Measurements from ENCODE around the gene NEU1. TPM values are rescaled to one million over a fixed set of nuclear protein-coding genes. Genes with fewer than 3 reads are reported as not detected.
"Not testable (repeated sequence)": the region's sequence is repeated elsewhere in the genome, so short reads cannot be mapped to it uniquely, and the experiment has no call there.

The NEU1 gene
- polyA plus RNA-seq, 1 donor (not counting 4 experiments of a cell fraction or from before 2014, with no cell fraction given), result 27.9 TPM

GRCh38 chr6:31842053-31842452 lies 20.6 kb downstream of the NEU1 start:
- Histone ChIP-seq H4K20me1 (ENCODE audit: control insufficient read depth, extremely low read depth, insufficient read depth, low read length) (peaks cover 27% of the 10 kb centered on the region), H3K9me1 (ENCODE audit: control insufficient read depth, extremely low read depth, insufficient read depth, low read length) (peaks cover 2% of the 10 kb centered on the region), H3K79me2 (ENCODE audit: control insufficient read depth, insufficient read depth, low read length) (peaks cover 21% of the 10 kb centered on the region), H3K9ac (ENCODE audit: control insufficient read depth, extremely low read depth, insufficient read depth, low read length) (no peak overlapping the region), H3K36me3 (ENCODE audit: control insufficient read depth in 2 of 2, extremely low read depth in 1 of 2, insufficient read depth in 2 of 2, low read length in 2 of 2) (peaks cover 23 to 25% of the 10 kb centered on the region in 2 experiments), H3K4me2 (ENCODE audit: control insufficient read depth, extremely low read depth, insufficient read depth, low read depth, low read length) (no peak overlapping the region), H3K4me3 (ENCODE audit: control insufficient read depth in 2 of 3, extremely low read depth in 1 of 3, insufficient read depth in 2 of 3, low read depth in 1 of 3, low read length in 3 of 3) (no peak overlapping the region), H3K27ac (ENCODE audit: control insufficient read depth, insufficient read depth, low read length) (no peak overlapping the region), H3K4me1 (ENCODE audit: control insufficient read depth, extremely low read depth, insufficient read depth, low read length) (peaks cover 14% of the 10 kb centered on the region), H3K27me3 (ENCODE audit: control insufficient read depth, extremely low read depth, insufficient read depth, low read length) (no peaks in the 10 kb centered on the region), H2AFZ (ENCODE audit: control insufficient read depth, low read length) (no peak overlapping the region), H3K9me3 (ENCODE audit: control insufficient read depth, low read depth, low read length) (no peaks in the 10 kb centered on the region)
- no peak for TF ChIP-seq CTCF (optimal IDR thresholded peaks at IDR 0.05 in 1 of 3, IDR thresholded peaks at IDR 0.05 in 1 of 3, conservative IDR thresholded peaks at IDR 0.05 in 1 of 3; ENCODE audit: extremely low read depth in 1 of 3, insufficient read depth in 2 of 3, low read length in 3 of 3)
- TF ChIP-seq EZH2 (IDR thresholded peaks at IDR 0.05; ENCODE audit: low read length), result no peak
- DNase-seq (ENCODE audit: low read depth, low spot score), result no peak
- dilution Hi-C loops (cut with MboI; ENCODE audit: extremely low pct_ligation_motif_present, low sequenced_read_pairs), result no loop called here
- FAIRE-seq, result no peak

- H3K4me3 ChIP-seq (ENCODE audit: control insufficient read depth in 2 of 3, extremely low read depth in 1 of 3, insufficient read depth in 2 of 3, low read depth in 1 of 3, low read length in 3 of 3); H3K9me3 ChIP-seq (ENCODE audit: control insufficient read depth, low read depth, low read length); H3K9me1 ChIP-seq (ENCODE audit: control insufficient read depth, extremely low read depth, insufficient read depth, low read length); H3K9ac ChIP-seq (ENCODE audit: control insufficient read depth, extremely low read depth, insufficient read depth, low read length); dilution Hi-C loops (cut with MboI; ENCODE audit: extremely low pct_ligation_motif_present, low sequenced_read_pairs); DNase-seq (ENCODE audit: low read depth, low spot score); H3K27me3 ChIP-seq (ENCODE audit: control insufficient read depth, extremely low read depth, insufficient read depth, low read length); FAIRE-seq; H3K4me2 ChIP-seq (ENCODE audit: control insufficient read depth, extremely low read depth, insufficient read depth, low read depth, low read length); H3K27ac ChIP-seq (ENCODE audit: control insufficient read depth, insufficient read depth, low read length); H2AFZ ChIP-seq (ENCODE audit: control insufficient read depth, low read length): not testable (repeated sequence)
- H3K36me3 ChIP-seq (ENCODE audit: control insufficient read depth in 2 of 2, extremely low read depth in 1 of 2, insufficient read depth in 2 of 2, low read length in 2 of 2), result peaks cover 23 to 37% of the 10 kb centered on the region in 2 experiments
- peaks cover 44% of the 10 kb centered on the region for H3K79me2 ChIP-seq (ENCODE audit: control insufficient read depth, insufficient read depth, low read length)
- peaks cover 15% of the 10 kb centered on the region for H3K4me1 ChIP-seq (ENCODE audit: control insufficient read depth, extremely low read depth, insufficient read depth, low read length)
- peaks cover 39% of the 10 kb centered on the region for H4K20me1 ChIP-seq (ENCODE audit: control insufficient read depth, extremely low read depth, insufficient read depth, low read length)
Measured at GRCh38 chr6:31839779-31840126, 22.9 kb downstream of the NEU1 start.

GRCh38 chr6:31838968-31839367 lies 23.7 kb downstream of the NEU1 start:
- TF ChIP-seq CTCF (optimal IDR thresholded peaks at IDR 0.05 in 1 of 3, IDR thresholded peaks at IDR 0.05 in 1 of 3, conservative IDR thresholded peaks at IDR 0.05 in 1 of 3; ENCODE audit: extremely low read depth in 1 of 3, insufficient read depth in 2 of 3, low read length in 3 of 3), result no peak
- TF ChIP-seq EZH2 (IDR thresholded peaks at IDR 0.05; ENCODE audit: low read length), result no peak
- DNase-seq (ENCODE audit: low read depth, low spot score), result no peak
- no peak overlapping the region for H2AFZ ChIP-seq (ENCODE audit: control insufficient read depth, low read length)
- FAIRE-seq, result no peak
- H3K9me3 ChIP-seq (ENCODE audit: control insufficient read depth, low read depth, low read length), result no peaks in the 10 kb centered on the region
- H3K36me3 ChIP-seq (ENCODE audit: control insufficient read depth in 2 of 2, extremely low read depth in 1 of 2, insufficient read depth in 2 of 2, low read length in 2 of 2), result peaks cover 23 to 37% of the 10 kb centered on the region in 2 experiments
- H3K4me2 ChIP-seq (ENCODE audit: control insufficient read depth, extremely low read depth, insufficient read depth, low read depth, low read length), result peak overlapping the region; percentile 27
- peaks cover 2% of the 10 kb centered on the region for H3K9me1 ChIP-seq (ENCODE audit: control insufficient read depth, extremely low read depth, insufficient read depth, low read length)
- H3K4me3 ChIP-seq (ENCODE audit: control insufficient read depth in 2 of 3, extremely low read depth in 1 of 3, insufficient read depth in 2 of 3, low read depth in 1 of 3, low read length in 3 of 3), result peak overlapping the region in 1 of 3 experiments; percentile 34
- H3K9ac ChIP-seq (ENCODE audit: control insufficient read depth, extremely low read depth, insufficient read depth, low read length), result no peak overlapping the region
- peaks cover 15% of the 10 kb centered on the region for H3K4me1 ChIP-seq (ENCODE audit: control insufficient read depth, extremely low read depth, insufficient read depth, low read length)
- dilution Hi-C loops (cut with MboI; ENCODE audit: extremely low pct_ligation_motif_present, low sequenced_read_pairs), result no loop called here
- no peaks in the 10 kb centered on the region for H3K27me3 ChIP-seq (ENCODE audit: control insufficient read depth, extremely low read depth, insufficient read depth, low read length)
- peaks cover 39% of the 10 kb centered on the region for H4K20me1 ChIP-seq (ENCODE audit: control insufficient read depth, extremely low read depth, insufficient read depth, low read length)
- H3K79me2 ChIP-seq (ENCODE audit: control insufficient read depth, insufficient read depth, low read length), result peaks cover 45% of the 10 kb centered on the region
- no peak overlapping the region for H3K27ac ChIP-seq (ENCODE audit: control insufficient read depth, insufficient read depth, low read length)

GRCh38 chr6:31838114-31838553 lies 24.5 kb downstream of the NEU1 start:
- Histone ChIP-seq H3K4me2 (ENCODE audit: control insufficient read depth, extremely low read depth, insufficient read depth, low read depth, low read length) (peak overlapping the region; percentile 95), H4K20me1 (ENCODE audit: control insufficient read depth, extremely low read depth, insufficient read depth, low read length) (peaks cover 39% of the 10 kb centered on the region)
- FAIRE-seq, result not testable (repeated sequence)

More at GRCh38 chr6:31838114-31838553, 24.5 kb downstream of the NEU1 start:
- DNase-seq (ENCODE audit: low read depth, low spot score); H3K27ac ChIP-seq (ENCODE audit: control insufficient read depth, insufficient read depth, low read length); H3K27me3 ChIP-seq (ENCODE audit: control insufficient read depth, extremely low read depth, insufficient read depth, low read length); H3K9me1 ChIP-seq (ENCODE audit: control insufficient read depth, extremely low read depth, insufficient read depth, low read length); H2AFZ ChIP-seq (ENCODE audit: control insufficient read depth, low read length); H3K9me3 ChIP-seq (ENCODE audit: control insufficient read depth, low read depth, low read length); dilution Hi-C loops (cut with MboI; ENCODE audit: extremely low pct_ligation_motif_present, low sequenced_read_pairs): not testable (repeated sequence)
- Histone ChIP-seq H3K4me1 (ENCODE audit: control insufficient read depth, extremely low read depth, insufficient read depth, low read length) (peaks cover 15% of the 10 kb centered on the region), H3K9ac (ENCODE audit: control insufficient read depth, extremely low read depth, insufficient read depth, low read length) (peak overlapping the region; percentile 97), H3K4me3 (ENCODE audit: control insufficient read depth in 2 of 3, extremely low read depth in 1 of 3, insufficient read depth in 2 of 3, low read depth in 1 of 3, low read length in 3 of 3) (peak overlapping the region in 2 of 3 experiments; percentile 78 to 92), H3K79me2 (ENCODE audit: control insufficient read depth, insufficient read depth, low read length) (peaks cover 45% of the 10 kb centered on the region), H3K36me3 (ENCODE audit: control insufficient read depth in 2 of 2, extremely low read depth in 1 of 2, insufficient read depth in 2 of 2, low read length in 2 of 2) (peaks cover 23 to 37% of the 10 kb centered on the region in 2 experiments)

Data from keratinocyte (primary cell).